G401 (cell line): Measurements from ENCODE around the gene AFF3. TPM values are rescaled to one million over a fixed set of nuclear protein-coding genes. Genes with fewer than 3 reads are reported as not detected.

ENCODE experiments used
- DNase-seq: peaks from one replicate; pipeline ENCODE4 v3.0.0-alpha.2; 2015; ENCODE audit warnings: low spot score
- in situ Hi-C: cut with HindIII; loops from 2 replicates; pipeline ENCODE4 v1.10.0; 2016; ENCODE audit warnings: low sequenced_read_pairs, mixed read lengths
- total RNA-seq: library from RNA; depleted of rRNA; stranded (reverse); fragments of >200 nt; shearing (Covaris generic); gene quantifications from 2 replicates; pipeline ENCODE4 v1.2.3, GENCODE V29; 2014

The AFF3 gene
- total RNA-seq, 1 experiment from 2014 or later = 3.0 TPM

- no peak for DNase-seq
- in situ Hi-C loops = no loop called here
These were observed 261.5 kb downstream of the AFF3 start for GRCh38 chr2:99880964-99881294.

GRCh38 chr2:99880148-99880963 is 262.0 kb downstream of the AFF3 start:
- in situ Hi-C loops = no loop called here
- DNase-seq = peak; percentile 93

- in situ Hi-C loops = no loop called here
- DNase-seq = peak; percentile 53
These were observed 262.9 kb downstream of the AFF3 start for GRCh38 chr2:99879481-99879880.

GRCh38 chr2:99878581-99879350 is 263.6 kb downstream of the AFF3 start:
- in situ Hi-C loops = no loop called here
- no peak for DNase-seq

- in situ Hi-C loops = no loop called here
These were observed 264.4 kb downstream of the AFF3 start for GRCh38 chr2:99877963-99878362.

GRCh38 chr2:99876956-99877355 is 265.4 kb downstream of the AFF3 start:
- no peak for DNase-seq
- in situ Hi-C loops = no loop called here

More at GRCh38 chr2:99877963-99878362, 264.4 kb downstream of the AFF3 start:
- DNase-seq = no peak

- no peak for DNase-seq
- in situ Hi-C loops = no loop called here
These were observed 266.7 kb downstream of the AFF3 start for GRCh38 chr2:99875627-99876201.

GRCh38 chr2:99868260-99868659 is 274.1 kb downstream of the AFF3 start:
- DNase-seq = no peak
- in situ Hi-C loops = no loop called here

GRCh38 chr2:99867770-99868169 is 274.6 kb downstream of the AFF3 start:
- in situ Hi-C loops = no loop called here
- no peak for DNase-seq

GRCh38 chr2:99865818-99866676 is 276.3 kb downstream of the AFF3 start:
- DNase-seq = no peak
- in situ Hi-C loops = no loop called here

- no peak for DNase-seq
- in situ Hi-C loops = no loop called here
These were observed 277.5 kb downstream of the AFF3 start for GRCh38 chr2:99864561-99865553.

- DNase-seq = no peak
These were observed 278.5 kb downstream of the AFF3 start for GRCh38 chr2:99863903-99864270.

GRCh38 chr2:99863236-99863902 is 279.0 kb downstream of the AFF3 start:
- in situ Hi-C loops = no loop called here
- DNase-seq = no peak

More at GRCh38 chr2:99863903-99864270, 278.5 kb downstream of the AFF3 start:
- in situ Hi-C loops = no loop called here

GRCh38 chr2:99862566-99862965 is 279.8 kb downstream of the AFF3 start:
- in situ Hi-C loops = no loop called here
- DNase-seq = no peak

- in situ Hi-C loops = no loop called here
- DNase-seq = no peak
These were observed 281.0 kb downstream of the AFF3 start for GRCh38 chr2:99861376-99861760.

GRCh38 chr2:99860720-99861375 is 281.5 kb downstream of the AFF3 start:
- in situ Hi-C loops = no loop called here
- no peak for DNase-seq

GRCh38 chr2:99858951-99859596 is 283.3 kb downstream of the AFF3 start:
- in situ Hi-C loops = no loop called here
- no peak for DNase-seq
